ENCODE results near the gene AEBP1.

DNA sequence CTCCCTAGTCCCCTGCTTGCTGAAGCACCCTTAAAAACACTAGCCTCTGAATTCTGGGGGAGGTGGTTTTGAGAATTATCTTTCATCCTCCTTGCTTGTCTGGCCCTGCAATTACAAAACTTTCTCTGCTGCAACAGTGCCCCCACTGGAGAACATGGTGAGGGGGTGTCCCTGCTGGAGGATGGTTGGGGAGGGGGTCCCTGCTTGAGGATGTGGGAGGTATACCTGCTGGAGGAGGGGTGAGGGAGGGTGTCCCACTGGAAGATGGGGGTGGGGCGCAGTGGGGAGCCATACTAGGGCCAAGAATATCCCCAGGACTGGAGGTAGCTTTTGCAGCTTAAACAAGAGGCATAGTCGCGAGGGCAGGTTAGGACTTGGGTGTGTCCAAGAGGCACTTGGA lies 18.6 kb upstream of the AEBP1 start:
- TF ChIP-seq, protein P1, sequence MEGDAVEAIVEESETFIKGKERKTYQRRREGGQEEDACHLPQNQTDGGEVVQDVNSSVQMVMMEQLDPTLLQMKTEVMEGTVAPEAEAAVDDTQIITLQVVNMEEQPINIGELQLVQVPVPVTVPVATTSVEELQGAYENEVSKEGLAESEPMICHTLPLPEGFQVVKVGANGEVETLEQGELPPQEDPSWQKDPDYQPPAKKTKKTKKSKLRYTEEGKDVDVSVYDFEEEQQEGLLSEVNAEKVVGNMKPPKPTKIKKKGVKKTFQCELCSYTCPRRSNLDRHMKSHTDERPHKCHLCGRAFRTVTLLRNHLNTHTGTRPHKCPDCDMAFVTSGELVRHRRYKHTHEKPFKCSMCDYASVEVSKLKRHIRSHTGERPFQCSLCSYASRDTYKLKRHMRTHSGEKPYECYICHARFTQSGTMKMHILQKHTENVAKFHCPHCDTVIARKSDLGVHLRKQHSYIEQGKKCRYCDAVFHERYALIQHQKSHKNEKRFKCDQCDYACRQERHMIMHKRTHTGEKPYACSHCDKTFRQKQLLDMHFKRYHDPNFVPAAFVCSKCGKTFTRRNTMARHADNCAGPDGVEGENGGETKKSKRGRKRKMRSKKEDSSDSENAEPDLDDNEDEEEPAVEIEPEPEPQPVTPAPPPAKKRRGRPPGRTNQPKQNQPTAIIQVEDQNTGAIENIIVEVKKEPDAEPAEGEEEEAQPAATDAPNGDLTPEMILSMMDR (IDR thresholded peaks at IDR 0.05; ENCODE audit: insufficient read depth, low read length) = no peak
- TF ChIP-seq POLR2AphosphoS5 (IDR thresholded peaks at IDR 0.05; ENCODE audit: low read depth) (no peak), SPI1 (IDR thresholded peaks at IDR 0.05; ENCODE audit: borderline replicate concordance, low read depth) (no peak), GABPA (IDR thresholded peaks at IDR 0.05; ENCODE audit: low read depth) (no peak)
- TF ChIP-seq, protein P2, sequence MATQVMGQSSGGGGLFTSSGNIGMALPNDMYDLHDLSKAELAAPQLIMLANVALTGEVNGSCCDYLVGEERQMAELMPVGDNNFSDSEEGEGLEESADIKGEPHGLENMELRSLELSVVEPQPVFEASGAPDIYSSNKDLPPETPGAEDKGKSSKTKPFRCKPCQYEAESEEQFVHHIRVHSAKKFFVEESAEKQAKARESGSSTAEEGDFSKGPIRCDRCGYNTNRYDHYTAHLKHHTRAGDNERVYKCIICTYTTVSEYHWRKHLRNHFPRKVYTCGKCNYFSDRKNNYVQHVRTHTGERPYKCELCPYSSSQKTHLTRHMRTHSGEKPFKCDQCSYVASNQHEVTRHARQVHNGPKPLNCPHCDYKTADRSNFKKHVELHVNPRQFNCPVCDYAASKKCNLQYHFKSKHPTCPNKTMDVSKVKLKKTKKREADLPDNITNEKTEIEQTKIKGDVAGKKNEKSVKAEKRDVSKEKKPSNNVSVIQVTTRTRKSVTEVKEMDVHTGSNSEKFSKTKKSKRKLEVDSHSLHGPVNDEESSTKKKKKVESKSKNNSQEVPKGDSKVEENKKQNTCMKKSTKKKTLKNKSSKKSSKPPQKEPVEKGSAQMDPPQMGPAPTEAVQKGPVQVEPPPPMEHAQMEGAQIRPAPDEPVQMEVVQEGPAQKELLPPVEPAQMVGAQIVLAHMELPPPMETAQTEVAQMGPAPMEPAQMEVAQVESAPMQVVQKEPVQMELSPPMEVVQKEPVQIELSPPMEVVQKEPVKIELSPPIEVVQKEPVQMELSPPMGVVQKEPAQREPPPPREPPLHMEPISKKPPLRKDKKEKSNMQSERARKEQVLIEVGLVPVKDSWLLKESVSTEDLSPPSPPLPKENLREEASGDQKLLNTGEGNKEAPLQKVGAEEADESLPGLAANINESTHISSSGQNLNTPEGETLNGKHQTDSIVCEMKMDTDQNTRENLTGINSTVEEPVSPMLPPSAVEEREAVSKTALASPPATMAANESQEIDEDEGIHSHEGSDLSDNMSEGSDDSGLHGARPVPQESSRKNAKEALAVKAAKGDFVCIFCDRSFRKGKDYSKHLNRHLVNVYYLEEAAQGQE (IDR thresholded peaks at IDR 0.05; ENCODE audit: insufficient replicate concordance, low read depth) = no peak

Data from HL-60 (cell line).